Heart right ventricle (tissue), 16 donors: Measurements from ENCODE around the gene ANXA3. TPM values are rescaled to one million over a fixed set of nuclear protein-coding genes. Genes with fewer than 3 reads are reported as not detected.
A peak's percentile ranks its signal among the peaks of the same experiment; 100 is the strongest.
"Not testable (repeated sequence)": the region's sequence is repeated elsewhere in the genome, so short reads cannot be mapped to it uniquely, and the experiment has no call there.

ENCODE experiments used
- ATAC-seq, 8 donors: fragments of 200-7000 bp; cut with Tn5 transposase; one replicate each; pipeline ENCODE4 v1.9.1; 2020; ENCODE audit warnings: mild to moderate bottlenecking in 8 of 8, moderate library complexity in 8 of 8, moderate number of reproducible peaks in 1 of 8
- DNase-seq, 2 donors: peaks; one replicate each; pipeline ENCODE4 v3.0.0-alpha.2; 2020
- H3K27ac ChIP-seq, 10 donors: fragments of 200-600 bp; sonication (generic) in 2 of 10; one replicate each; pipeline versions ENCODE4 v1.5.0 to v1.8.0; 2020 to 2022; ENCODE audit warnings: mild to moderate bottlenecking in 3 of 10
- H3K27me3 ChIP-seq, 7 donors: fragments of 200-600 bp; one replicate each; pipeline ENCODE4 v1.8.0; 2021 to 2022; ENCODE audit warnings: mild to moderate bottlenecking in 2 of 7
- H3K36me3 ChIP-seq, 9 donors: fragments of 200-600 bp; sonication (generic) in 1 of 9; one replicate each; pipeline versions ENCODE4 v1.5.0 to v1.8.0; 2020 to 2022; ENCODE audit warnings: mild to moderate bottlenecking in 2 of 9
- H3K4me1 ChIP-seq, 9 donors: fragments of 200-600 bp; sonication (generic) in 1 of 9; one replicate each; pipeline versions ENCODE4 v1.5.0 to v1.8.0; 2020 to 2022; ENCODE audit warnings: mild to moderate bottlenecking in 4 of 9
- H3K4me3 ChIP-seq, 10 donors: fragments of 200-600 bp; sonication (generic) in 2 of 10; one replicate each; pipeline versions ENCODE4 v1.5.0 to v1.8.0; 2020 to 2022; ENCODE audit warnings: mild to moderate bottlenecking in 7 of 10, moderate library complexity in 2 of 10
- H3K9me3 ChIP-seq, 11 donors: fragments of 200-600 bp in 10 of 11; sonication (generic) in 2 of 11; one replicate each; pipeline versions ENCODE4 v1.5.0 to v1.8.0; 2013 to 2022; ENCODE audit warnings: mild to moderate bottlenecking in 2 of 11, control low read depth in 1 of 11, moderate library complexity in 1 of 11
- WGBS, 2 donors: extraction: QIAGEN DNeasy Blood & Tissue Kit; methylation state at CpG; one replicate each; pipeline ENCODE4 v1.1.7; 2013; ENCODE audit warnings: inconsistent platforms in 1 of 2; 5-methylcytosine and 5-hydroxymethylcytosine counted together
- intact Hi-C, 10 donors: fragments of 100-400 bp; cut with DNase I; formaldehyde crosslinking; loops; one replicate each; pipeline versions ENCODE4 v1.11.1 to v1.14.2; 2022
- polyA plus RNA-seq, 2 donors: library from polyadenylated mRNA; stranded (reverse); fragments of 200-250 nt; gene quantifications; one replicate each; pipeline ENCODE4 v1.2.3, GENCODE V29; 2013
- total RNA-seq, 10 donors: library from RNA; stranded (reverse); fragmentation: NEBNext Ultra II Directional in 3 of 10; extraction: Animal tissue kit (Norgen Biotek cat#: 25700) in 3 of 10; gene quantifications; one replicate each; pipeline versions ENCODE4 v1.2.1 to v1.2.4, GENCODE V29; 2021 to 2023
- TF ChIP-seq, protein P1 (sequence below), 9 donors: fragments of 200-600 bp; sonication (generic) in 2 of 9; IDR thresholded peaks; one replicate each; pipeline versions ENCODE4 v1.5.0 to v1.8.0; 2021 to 2022; ENCODE audit warnings: antibody characterized with exemption in 9 of 9, mild to moderate bottlenecking in 5 of 9, moderate library complexity in 1 of 9
- donor health status: Arrhythmogenic right ventricular cardiomyopathy.
- donor health status: ischemic (EF 13 %, LVEDD 7.1; RV severe dilation, severe dysfunction).
- donor health status: healthy with polysubstance abuse.
- donor health status: DM: no; HTN: yes; CAD: no.
- donor health status: DM: no; HTN: no; CAD: no.
- donor health status: ischemic (EF 25% LVEDD 6.9; RV normal size, moderate dysfunction).
- donor health status: ischemic (EF 25% LVEDD 5.7; RV mildly dilated, moderate dysfunction).
- donor health status: healthy.
- donor health status: DM: yes; HTN: yes; CAD: no.
- donor health status: Ischemic cardiomyopathy.
- donor health status: ischemic (EF 35%, LVEDD 5.7; RV mildly dilated, moderate dysfunction).
- donor health status: nonischemic (EF 11% LVEDD 7.7; RV severe dilation, severe dysfunction).
- donor health status: DM: yes; HTN: yes; CAD: no.
- donor health status: PGD.
- donor health status: ischemic (EF 29% LVEDD 5.4; RV normal size, mild dysfunction).
- donor health status: nonischemic (EF 23%, LVEDD 6.1; RV moderate dilation, normal function).

ANXA3 gene
- total and polyA plus RNA-seq, 12 donors: 10.2 to 181 (median 19.3) TPM

DNA sequence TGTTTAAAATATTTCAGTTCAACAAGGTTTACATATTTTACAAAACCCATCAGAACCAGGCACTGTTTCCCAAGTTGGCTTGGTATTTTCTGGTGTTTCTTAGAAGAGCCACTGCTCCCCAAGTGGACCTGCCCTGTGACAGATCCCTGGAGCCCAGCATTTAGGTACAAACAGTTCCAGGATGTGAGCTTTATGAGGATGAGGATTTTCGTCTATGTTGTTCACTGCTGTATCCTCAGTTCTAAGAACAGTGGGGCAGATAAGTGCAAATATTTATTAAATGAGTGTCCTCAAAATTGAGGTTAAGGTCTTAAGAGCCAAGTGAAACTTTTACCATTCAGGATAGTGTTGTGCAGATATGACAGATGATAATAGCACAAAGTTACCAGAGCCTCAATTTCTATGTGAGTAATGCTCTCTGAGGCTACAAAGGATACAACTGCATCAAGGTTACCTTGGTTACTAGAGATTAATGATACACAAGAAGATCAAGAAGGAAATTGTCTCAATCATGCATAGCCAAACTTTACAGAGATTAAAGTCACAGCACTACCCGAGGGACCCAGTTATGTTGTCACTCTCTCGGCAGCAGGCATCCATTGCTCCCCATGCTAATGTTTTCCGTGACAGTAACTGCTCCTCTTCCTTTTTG lies 37.5 kb downstream of the ANXA3 start:
- ATAC-seq: peak in 4 of 8 donors; percentile 16 to 84 (median 43)
- TF ChIP-seq, protein P1, sequence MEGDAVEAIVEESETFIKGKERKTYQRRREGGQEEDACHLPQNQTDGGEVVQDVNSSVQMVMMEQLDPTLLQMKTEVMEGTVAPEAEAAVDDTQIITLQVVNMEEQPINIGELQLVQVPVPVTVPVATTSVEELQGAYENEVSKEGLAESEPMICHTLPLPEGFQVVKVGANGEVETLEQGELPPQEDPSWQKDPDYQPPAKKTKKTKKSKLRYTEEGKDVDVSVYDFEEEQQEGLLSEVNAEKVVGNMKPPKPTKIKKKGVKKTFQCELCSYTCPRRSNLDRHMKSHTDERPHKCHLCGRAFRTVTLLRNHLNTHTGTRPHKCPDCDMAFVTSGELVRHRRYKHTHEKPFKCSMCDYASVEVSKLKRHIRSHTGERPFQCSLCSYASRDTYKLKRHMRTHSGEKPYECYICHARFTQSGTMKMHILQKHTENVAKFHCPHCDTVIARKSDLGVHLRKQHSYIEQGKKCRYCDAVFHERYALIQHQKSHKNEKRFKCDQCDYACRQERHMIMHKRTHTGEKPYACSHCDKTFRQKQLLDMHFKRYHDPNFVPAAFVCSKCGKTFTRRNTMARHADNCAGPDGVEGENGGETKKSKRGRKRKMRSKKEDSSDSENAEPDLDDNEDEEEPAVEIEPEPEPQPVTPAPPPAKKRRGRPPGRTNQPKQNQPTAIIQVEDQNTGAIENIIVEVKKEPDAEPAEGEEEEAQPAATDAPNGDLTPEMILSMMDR (IDR thresholded peaks at IDR 0.05): no peak
- DNase-seq: no peak
- intact Hi-C loops: no loop called here
- peaks cover 0 to 38% (median 19%) of the 10 kb centered on the region in 9 donors for H3K4me1 ChIP-seq
- H3K27ac ChIP-seq: peak overlapping the region in 3 of 10 donors; percentile 31 to 81 (median 36)
- no peaks in the 10 kb centered on the region for H3K9me3 ChIP-seq
- no peaks in the 10 kb centered on the region for H3K27me3 ChIP-seq
- H3K4me3 ChIP-seq: no peak overlapping the region
- WGBS, 2 donors: 42 to 57% methylated on average over 4 of the region's 4 CpGs
- peaks cover 0 to 53% (median 0%) of the 10 kb centered on the region in 9 donors for H3K36me3 ChIP-seq

DNA sequence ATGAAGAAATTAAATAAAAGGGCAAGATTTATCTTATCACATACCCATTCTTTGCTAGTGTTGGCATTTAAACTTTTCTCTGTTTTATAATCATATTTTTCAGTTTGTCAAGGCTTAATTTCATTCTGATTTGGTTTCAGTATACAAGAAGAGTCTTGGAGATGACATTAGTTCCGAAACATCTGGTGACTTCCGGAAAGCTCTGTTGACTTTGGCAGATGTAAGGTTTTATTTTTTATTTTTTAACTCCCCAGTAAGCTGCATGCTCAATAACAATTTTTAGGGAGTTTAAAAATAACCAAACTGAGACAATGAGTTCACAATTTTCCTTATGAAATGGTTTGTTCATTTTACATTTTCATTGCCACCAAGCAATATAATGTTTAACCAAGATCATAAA lies 39.8 kb downstream of the ANXA3 start:
- WGBS, 2 donors: 41 to 60% methylated on average over 2 of the region's 2 CpGs
- H3K4me3 ChIP-seq: peak overlapping the region in 1 of 10 donors; percentile 1
- H3K27me3 ChIP-seq: no peaks in the 10 kb centered on the region
- H3K27ac ChIP-seq: peak overlapping the region in 9 of 10 donors; percentile 1 to 81 (median 49)
- peaks cover 0 to 38% (median 19%) of the 10 kb centered on the region in 9 donors for H3K4me1 ChIP-seq
- H3K9me3 ChIP-seq: no peaks in the 10 kb centered on the region
- H3K36me3 ChIP-seq: peaks cover 0 to 48% (median 0%) of the 10 kb centered on the region in 9 donors
- TF ChIP-seq, protein P1 (IDR thresholded peaks at IDR 0.05): no peak
- ATAC-seq (peak in 5 of 8 donors; percentile 57 to 83 (median 78)), DNase-seq (no peak)
- intact Hi-C loops: loop anchor here in 1 of 10 donors (5.0 kb wide), 1 partner anchor 74 kb away; no protein-coding TSS in a partner anchor

DNA sequence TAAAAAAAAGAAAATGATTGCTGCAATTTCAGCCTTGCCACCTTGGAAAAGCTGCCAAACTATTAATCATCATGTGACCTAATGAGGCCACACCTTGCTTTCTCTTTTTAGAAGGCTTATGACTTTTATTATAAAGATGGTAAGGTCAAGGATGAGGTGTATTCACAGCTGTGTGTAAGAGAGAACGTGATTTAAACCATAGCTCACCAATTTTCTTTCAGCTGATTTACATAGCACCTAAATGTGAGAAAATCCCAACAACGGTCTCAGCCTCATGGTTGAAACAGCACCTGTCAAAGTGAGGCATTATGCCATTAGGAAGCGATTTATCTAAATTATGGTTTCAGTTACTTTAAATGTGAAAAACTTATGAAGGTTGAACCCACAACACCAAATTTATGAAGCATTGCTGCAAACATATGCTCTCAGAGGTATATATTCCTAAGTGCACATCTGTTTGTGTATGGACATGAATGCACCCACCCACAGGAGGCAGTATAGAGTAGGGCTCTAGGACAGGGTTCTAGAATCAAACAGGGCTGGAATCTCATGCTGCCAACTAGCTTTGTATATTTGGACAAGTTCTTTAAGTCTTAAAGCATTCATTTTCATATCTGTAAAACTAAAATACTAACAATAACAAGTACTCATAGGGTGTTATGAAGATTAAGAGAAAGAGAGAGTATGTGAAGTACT lies 40.7 kb downstream of the ANXA3 start:
- DNase-seq (no peak), ATAC-seq (peak in 1 of 8 donors; percentile 10)
- Histone ChIP-seq H3K4me3 (no peak overlapping the region), H3K9me3 (no peaks in the 10 kb centered on the region), H3K4me1 (peaks cover 0 to 38% (median 19%) of the 10 kb centered on the region in 9 donors), H3K27ac (peak overlapping the region in 7 of 10 donors; percentile 1 to 81 (median 53)), H3K36me3 (peaks cover 0 to 45% (median 0%) of the 10 kb centered on the region in 9 donors), H3K27me3 (no peaks in the 10 kb centered on the region)
- TF ChIP-seq, protein P1 (IDR thresholded peaks at IDR 0.05): peak in 7 of 9 donors; percentile 28 to 48 (median 31)
- WGBS, 2 donors: 76 to 80% methylated on average over 3 of the region's 3 CpGs
- intact Hi-C loops: loop anchor here in 1 of 10 donors (5.0 kb wide), 1 partner anchor 75 kb away; no protein-coding TSS in a partner anchor

DNA sequence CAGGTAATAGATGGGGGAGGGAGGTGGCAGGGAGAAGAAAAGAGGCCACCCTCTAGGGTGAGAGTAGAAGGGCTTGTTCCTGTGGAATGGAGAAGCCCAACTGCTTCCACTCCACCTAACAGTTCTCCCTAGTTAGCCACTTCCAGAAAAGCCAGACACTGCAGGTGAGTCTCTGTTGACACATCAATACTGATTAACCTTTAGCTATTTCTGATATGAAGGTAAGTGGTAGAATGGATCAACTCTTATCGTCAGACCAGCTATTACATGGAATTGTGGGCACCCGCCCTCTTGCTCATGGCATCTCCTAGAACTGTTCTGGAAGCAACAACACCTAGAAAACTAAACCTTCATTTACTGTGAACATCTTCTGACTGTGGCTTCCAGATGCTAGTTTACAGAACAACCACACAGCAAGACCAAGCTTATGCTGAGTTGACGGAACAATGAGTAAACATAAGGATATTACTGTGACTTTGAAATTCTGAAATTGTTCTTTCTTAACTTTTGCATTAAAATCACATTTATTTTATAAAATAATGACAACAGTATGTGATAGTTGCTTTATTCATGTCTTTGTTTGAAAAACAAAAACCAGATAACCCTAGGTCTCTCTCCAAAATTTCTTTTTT lies 44.7 kb downstream of the ANXA3 start:
- 92 to 93% methylated on average over 3 of the region's 3 CpGs for WGBS, 2 donors
- no peaks in the 10 kb centered on the region for H3K9me3 ChIP-seq
- no peak for ATAC-seq
- H3K27ac ChIP-seq: no peak overlapping the region
- no peak overlapping the region for H3K4me3 ChIP-seq
- intact Hi-C loops: no loop called here
- TF ChIP-seq, protein P1 (IDR thresholded peaks at IDR 0.05): no peak
- DNase-seq: no peak
- H3K4me1 ChIP-seq: peaks cover 0 to 32% (median 24%) of the 10 kb centered on the region in 9 donors
- H3K27me3 ChIP-seq: no peaks in the 10 kb centered on the region
- peaks cover 0 to 68% (median 0%) of the 10 kb centered on the region in 9 donors for H3K36me3 ChIP-seq

DNA sequence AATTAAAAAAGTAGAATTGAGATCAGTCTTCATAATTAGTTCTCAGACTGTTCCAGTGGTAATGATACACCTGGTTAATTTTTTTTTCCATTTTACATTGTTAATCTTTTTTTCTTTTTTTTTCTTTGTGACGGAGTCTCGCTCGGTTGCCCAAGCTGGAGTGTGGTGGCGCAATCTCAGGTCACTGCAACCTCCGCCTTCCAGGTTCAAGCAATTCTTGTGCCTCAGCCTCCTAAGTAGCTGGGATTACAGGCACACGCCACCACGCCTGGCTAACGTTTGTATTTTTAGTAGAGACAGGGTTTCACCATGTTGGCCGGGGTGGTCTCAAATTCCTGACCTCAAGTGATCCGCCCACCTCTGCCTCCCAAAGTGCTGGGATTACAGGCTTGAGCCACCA lies 46.9 kb downstream of the ANXA3 start:
- H3K36me3 ChIP-seq: peaks cover 0 to 80% (median 4%) of the 10 kb centered on the region in 9 donors
- H3K27me3 ChIP-seq, H3K4me3 ChIP-seq, ATAC-seq, DNase-seq, H3K27ac ChIP-seq, H3K9me3 ChIP-seq, intact Hi-C loops: not testable (repeated sequence)
- 92 to 93% methylated on average over 10 of the region's 10 CpGs for WGBS, 2 donors
- H3K4me1 ChIP-seq: peaks cover 0 to 26% (median 18%) of the 10 kb centered on the region in 9 donors
